ENCODE results near the gene SIRT3.

SIRT3 gene

DNA sequence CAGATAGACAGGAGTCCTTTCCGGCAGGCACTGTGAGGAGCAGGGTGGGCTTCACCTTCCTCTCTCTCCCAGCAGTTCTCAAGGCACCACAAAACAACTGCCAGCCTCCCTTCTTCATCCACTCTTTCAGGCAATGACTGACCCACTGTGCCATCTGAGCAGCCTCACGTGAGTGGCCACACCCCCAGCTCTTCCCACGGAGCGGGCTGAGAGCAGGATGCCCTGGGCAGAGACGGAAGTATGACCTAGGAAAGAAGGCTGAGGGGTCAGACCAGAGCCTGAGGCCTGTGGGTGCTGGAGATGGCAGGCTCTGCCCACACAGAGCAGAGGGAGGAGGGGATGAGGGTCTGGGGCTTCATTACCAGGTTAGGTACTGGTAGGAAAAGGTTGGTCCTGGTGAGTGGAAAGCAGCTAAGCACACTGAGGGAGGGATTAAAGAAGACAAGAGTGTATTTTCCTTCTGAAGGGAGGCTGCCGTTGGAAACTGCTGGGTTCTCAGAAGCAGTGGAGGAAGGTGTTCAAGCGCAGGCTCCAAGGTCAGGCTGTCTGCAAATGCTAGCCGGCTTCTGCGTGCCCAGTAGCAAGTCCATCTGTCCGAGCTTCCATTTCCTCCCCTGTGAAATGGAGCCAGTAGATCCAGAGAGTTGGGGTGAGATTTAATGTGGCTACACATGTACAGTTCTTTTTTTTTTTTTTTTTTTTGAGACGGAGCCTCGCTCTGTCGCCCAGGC is 46.7 kb upstream of the SIRT3 start:
- TF ChIP-seq CTCF (IDR thresholded peaks at IDR 0.05; ENCODE audit: insufficient read depth, low read depth, low read length, missing control alignments): no peak
- DNase-seq (ENCODE audit: low read depth): no peak
- H3K4me3 ChIP-seq (ENCODE audit: low read length): no peak overlapping the region

GRCh38 chr11:282171-282570 is 46.0 kb upstream of the SIRT3 start:
- no peak for DNase-seq (ENCODE audit: low read depth)
- no peak for TF ChIP-seq CTCF (IDR thresholded peaks at IDR 0.05; ENCODE audit: insufficient read depth, low read depth, low read length, missing control alignments)

DNA sequence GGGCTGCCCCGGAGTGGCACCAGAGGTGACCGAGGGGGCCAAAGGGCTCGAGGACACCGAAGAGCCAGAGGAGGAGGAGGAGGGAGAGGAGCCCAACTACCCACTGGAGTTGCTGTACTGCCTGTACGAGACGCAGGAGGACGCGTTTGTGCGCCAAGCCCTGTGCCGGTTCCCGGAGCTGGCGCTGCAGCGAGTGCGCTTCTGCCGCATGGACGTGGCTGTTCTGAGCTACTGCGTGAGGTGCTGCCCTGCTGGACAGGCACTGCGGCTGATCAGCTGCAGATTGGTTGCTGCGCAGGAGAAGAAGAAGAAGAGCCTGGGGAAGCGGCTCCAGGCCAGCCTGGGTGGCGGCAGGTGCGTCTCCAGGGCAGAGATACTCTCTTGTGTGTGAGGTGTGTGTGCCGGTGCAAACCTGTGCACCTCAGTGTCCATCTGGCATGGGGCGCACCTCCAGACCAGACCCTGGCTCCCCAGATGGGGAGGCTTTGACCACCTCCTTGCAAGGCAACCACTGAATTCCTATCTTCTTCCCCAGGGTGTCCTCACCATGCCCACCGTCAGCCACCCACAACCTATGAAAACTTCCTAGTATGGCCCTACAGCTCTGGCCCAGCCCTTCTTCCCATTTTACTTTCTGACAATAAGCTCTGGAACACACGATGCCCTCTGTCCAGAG is 45.5 kb upstream of the SIRT3 start:
- DNase-seq (ENCODE audit: low read depth): no peak
- H3K4me3 ChIP-seq (ENCODE audit: low read length): no peak overlapping the region
- TF ChIP-seq CTCF (IDR thresholded peaks at IDR 0.05; ENCODE audit: insufficient read depth, low read depth, low read length, missing control alignments): no peak

More at GRCh38 chr11:282171-282570, 46.0 kb upstream of the SIRT3 start:
- no peak overlapping the region for H3K4me3 ChIP-seq (ENCODE audit: low read length)

GRCh38 chr11:280706-281485 is 44.8 kb upstream of the SIRT3 start:
- H3K4me3 ChIP-seq (ENCODE audit: low read length): no peak overlapping the region
- no peak for DNase-seq (ENCODE audit: low read depth)
- TF ChIP-seq CTCF (IDR thresholded peaks at IDR 0.05; ENCODE audit: insufficient read depth, low read depth, low read length, missing control alignments): no peak

DNA sequence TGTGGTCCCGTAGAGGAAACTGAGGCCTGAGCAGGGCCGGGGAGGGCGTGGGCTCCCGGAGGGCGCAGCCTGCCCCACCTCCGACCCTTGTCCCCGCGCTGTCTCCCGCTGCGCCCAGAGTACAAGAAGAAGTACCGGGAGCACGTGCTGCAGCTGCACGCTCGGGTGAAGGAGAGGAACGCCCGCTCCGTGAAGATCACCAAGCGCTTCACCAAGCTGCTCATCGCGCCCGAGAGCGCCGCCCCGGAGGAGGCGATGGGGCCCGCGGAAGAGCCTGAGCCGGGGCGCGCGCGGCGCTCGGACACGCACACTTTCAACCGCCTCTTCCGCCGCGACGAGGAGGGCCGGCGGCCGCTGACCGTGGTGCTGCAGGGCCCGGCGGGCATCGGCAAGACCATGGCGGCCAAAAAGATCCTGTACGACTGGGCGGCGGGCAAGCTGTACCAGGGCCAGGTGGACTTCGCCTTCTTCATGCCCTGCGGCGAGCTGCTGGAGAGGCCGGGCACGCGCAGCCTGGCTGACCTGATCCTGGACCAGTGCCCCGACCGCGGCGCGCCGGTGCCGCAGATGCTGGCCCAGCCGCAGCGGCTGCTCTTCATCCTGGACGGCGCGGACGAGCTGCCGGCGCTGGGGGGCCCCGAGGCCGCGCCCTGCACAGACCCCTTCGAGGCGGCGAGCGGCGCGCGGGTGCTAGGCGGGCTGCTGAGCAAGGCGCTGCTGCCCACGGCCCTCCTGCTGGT is 44.0 kb upstream of the SIRT3 start:
- peak; percentile 47 for DNase-seq (ENCODE audit: low read depth)
- H3K4me3 ChIP-seq (ENCODE audit: low read length): no peak overlapping the region
- no peak for TF ChIP-seq CTCF (IDR thresholded peaks at IDR 0.05; ENCODE audit: insufficient read depth, low read depth, low read length, missing control alignments)

GRCh38 chr11:279040-279965 is 43.2 kb upstream of the SIRT3 start:
- no peak for DNase-seq (ENCODE audit: low read depth)
- H3K4me3 ChIP-seq (ENCODE audit: low read length): no peak overlapping the region
- no peak for TF ChIP-seq CTCF (IDR thresholded peaks at IDR 0.05; ENCODE audit: insufficient read depth, low read depth, low read length, missing control alignments)
